Endodermal cell (in vitro differentiated cells): ENCODE data around the gene NTRK2. TPM values are rescaled to one million over a fixed set of nuclear protein-coding genes. Genes with fewer than 3 reads are reported as not detected.
A peak's percentile ranks its signal among the peaks of the same experiment; 100 is the strongest.

Experiments used
- DNase-seq: peaks from one replicate; pipeline ENCODE4 v3.0.0-alpha.2; 2017
- H3K27ac ChIP-seq: 2 replicates; pipeline ENCODE4 v1.5.1; 2013; ENCODE audit warnings: mild to moderate bottlenecking, low read depth, low read length, moderate library complexity
- H3K27me3 ChIP-seq: 2 replicates; pipeline ENCODE4 v1.6.1; 2013; ENCODE audit warnings: mild to moderate bottlenecking, low read length, moderate library complexity; ENCODE audit not compliant: insufficient read depth, control insufficient read depth, poor library complexity, severe bottlenecking
- H3K36me3 ChIP-seq: 2 replicates; pipeline ENCODE4 v1.7.0; 2013; ENCODE audit warnings: mild to moderate bottlenecking, low read length, moderate library complexity; ENCODE audit not compliant: control insufficient read depth, insufficient read depth
- H3K4me1 ChIP-seq: one replicate; pipeline ENCODE4 v1.7.0; 2013; ENCODE audit warnings: low read length; ENCODE audit not compliant: control insufficient read depth, insufficient read depth
- H3K4me3 ChIP-seq: 2 replicates; pipeline ENCODE4 v1.5.1; 2013; ENCODE audit warnings: mild to moderate bottlenecking, low read length, moderate library complexity
- H3K9ac ChIP-seq: 2 replicates; pipeline ENCODE4 v1.6.1; 2013; ENCODE audit warnings: mild to moderate bottlenecking, low read length, moderate library complexity; ENCODE audit not compliant: poor library complexity, severe bottlenecking; ENCODE audit errors: extremely low read depth
- H3K9me3 ChIP-seq: 2 replicates; pipeline ENCODE4 v1.6.1; 2013; ENCODE audit warnings: mild to moderate bottlenecking, low read length, moderate library complexity; ENCODE audit not compliant: control insufficient read depth
- H3K27ac Mint-ChIP-seq: 2 replicates; pipeline ENCODE4 v1.8.0; 2020; ENCODE audit warnings: mixed read lengths
- H3K27me3 Mint-ChIP-seq: 2 replicates; pipeline ENCODE4 v1.8.0; 2021; ENCODE audit warnings: mild to moderate bottlenecking, mixed read lengths; ENCODE audit not compliant: insufficient read depth
- H3K36me3 Mint-ChIP-seq: 2 replicates; pipeline ENCODE4 v1.8.0; 2020; ENCODE audit warnings: low read depth, mixed read lengths
- H3K4me1 Mint-ChIP-seq: 2 replicates; pipeline ENCODE4 v1.8.0; 2020; ENCODE audit warnings: mixed read lengths
- H3K4me3 Mint-ChIP-seq: 2 replicates; pipeline ENCODE4 v1.8.0; 2020; ENCODE audit warnings: mild to moderate bottlenecking, moderate library complexity, mixed read lengths
- H3K9me3 Mint-ChIP-seq: 2 replicates; pipeline ENCODE4 v1.8.0; 2020; ENCODE audit warnings: mild to moderate bottlenecking, mixed read lengths
- CTCF ChIP-seq: fragments of 200-600 bp; sonication (generic); conservative IDR thresholded peaks from 2 replicates; pipeline ENCODE4 v1.5.0; 2021; ENCODE audit warnings: antibody characterized with exemption, mild to moderate bottlenecking
- whole genome bisulfite sequencing, 2 experiments: methylation state at CpG; one replicate each; pipeline versions ENCODE4 v1.1.5 to v1.1.7; 2013; ENCODE audit warnings: missing lambda C conversion rate in 2 of 2, mixed read lengths in 1 of 2; ENCODE audit not compliant: insufficient coverage in 1 of 2, insufficient read length in 1 of 2; 5-methylcytosine and 5-hydroxymethylcytosine counted together
- total RNA-seq, 2 donors: library from RNA; stranded (reverse); fragmentation: NEBNext Ultra II Directional in 1 of 2; extraction: Animal tissue kit (Norgen Biotek cat#: 25700) in 1 of 2; gene quantifications; 2 replicates in 1 of 2; 3 replicates in 1 of 2; pipeline ENCODE4 v1.2.1, GENCODE V29; 2021

Gene NTRK2
- total RNA-seq, 2 donors from 2014 or later, result 0.09 to 0.18 TPM

GRCh38 chr9:84738353-84738752, 68.8 kb downstream of the NTRK2 start:
- Mint-ChIP-seq H3K36me3 (no peaks in the 10 kb centered on the region), H3K27me3 (peaks cover 2% of the 10 kb centered on the region), H3K4me1 (peaks cover 8% of the 10 kb centered on the region), H3K27ac (no peak overlapping the region), H3K9me3 (no peaks in the 10 kb centered on the region), H3K4me3 (no peak overlapping the region)
- TF ChIP-seq CTCF, result no peak
- Histone ChIP-seq H3K9me3 (no peaks in the 10 kb centered on the region), H3K9ac (no peak overlapping the region), H3K4me3 (no peak overlapping the region), H3K27ac (no peak overlapping the region), H3K27me3 (no peaks in the 10 kb centered on the region), H3K36me3 (no peaks in the 10 kb centered on the region), H3K4me1 (peaks cover 2% of the 10 kb centered on the region)
- 90% methylated on average over 1 of the region's 1 CpG; no CpG with 5 or more reads in 1 of the 2 experiments for WGBS, 2 experiments
- no peak for DNase-seq

GRCh38 chr9:84742261-84742660, 72.7 kb downstream of the NTRK2 start:
- Histone ChIP-seq H3K9ac (no peak overlapping the region), H3K27me3 (no peaks in the 10 kb centered on the region), H3K27ac (no peak overlapping the region), H3K36me3 (no peaks in the 10 kb centered on the region), H3K4me3 (no peak overlapping the region), H3K9me3 (no peaks in the 10 kb centered on the region), H3K4me1 (no peaks in the 10 kb centered on the region)
- no peaks in the 10 kb centered on the region for H3K9me3 Mint-ChIP-seq
- no peaks in the 10 kb centered on the region for H3K4me1 Mint-ChIP-seq
- H3K4me3 Mint-ChIP-seq, result no peak overlapping the region
- H3K36me3 Mint-ChIP-seq, result no peaks in the 10 kb centered on the region
- no peaks in the 10 kb centered on the region for H3K27me3 Mint-ChIP-seq
- WGBS, 2 experiments, result 98 to 100% methylated on average over 2 to 4 of the region's 4 CpGs
- peak; percentile 41 for TF ChIP-seq CTCF
- DNase-seq, result peak; percentile 56
- no peak overlapping the region for H3K27ac Mint-ChIP-seq

- no peaks in the 10 kb centered on the region for H3K27me3 Mint-ChIP-seq
- Histone ChIP-seq H3K27ac (peak overlapping the region; percentile 22), H3K4me1 (no peaks in the 10 kb centered on the region), H3K9me3 (no peaks in the 10 kb centered on the region), H3K27me3 (no peaks in the 10 kb centered on the region), H3K4me3 (no peak overlapping the region), H3K9ac (no peak overlapping the region), H3K36me3 (no peaks in the 10 kb centered on the region)
- H3K9me3 Mint-ChIP-seq, result no peaks in the 10 kb centered on the region
- H3K36me3 Mint-ChIP-seq, result no peaks in the 10 kb centered on the region
- no peak for DNase-seq
- no peak for TF ChIP-seq CTCF
- H3K4me1 Mint-ChIP-seq, result peaks cover 7% of the 10 kb centered on the region
- no peak overlapping the region for H3K27ac Mint-ChIP-seq
- H3K4me3 Mint-ChIP-seq, result no peak overlapping the region
- WGBS, 2 experiments, result 95 to 97% methylated on average over 7 of the region's 7 CpGs
Observed at GRCh38 chr9:84744195-84744594, 74.7 kb downstream of the NTRK2 start.
